Astrocyte (in vitro differentiated cells and primary cell): ENCODE results near the gene AOAH. TPM values are rescaled to one million over a fixed set of nuclear protein-coding genes. Genes with fewer than 3 reads are reported as not detected.
"Not testable (repeated sequence)": the region's sequence is repeated elsewhere in the genome, so short reads cannot be mapped to it uniquely, and the experiment has no call there.

ENCODE experiments used
- DNase-seq: peaks from one replicate; pipeline ENCODE4 v3.0.0-alpha.2; 2010; ENCODE audit warnings: low read depth
- FAIRE-seq: peaks from 2 replicates; lab custom pipeline; 2011; peaks lifted over from hg19 to GRCh38; lab: Jason Lieb, UNC
- H2AFZ ChIP-seq: 2 replicates; pipeline ENCODE4 v1.6.0; 2012; ENCODE audit warnings: low read depth, low read length, inconsistent platforms
- H3K27ac ChIP-seq: 2 replicates; pipeline ENCODE4 v1.5.1; 2011; ENCODE audit warnings: low read depth, low read length, inconsistent platforms
- H3K27me3 ChIP-seq: 2 replicates; pipeline ENCODE4 v1.6.0; 2011; ENCODE audit warnings: low read length, inconsistent platforms; ENCODE audit not compliant: insufficient read depth
- H3K36me3 ChIP-seq: 2 replicates; pipeline ENCODE4 v1.5.1; 2011; ENCODE audit warnings: low read length, inconsistent platforms; ENCODE audit not compliant: insufficient read depth
- H3K4me1 ChIP-seq: 2 replicates; pipeline ENCODE4 v1.5.1; 2011; ENCODE audit warnings: low read length, inconsistent platforms; ENCODE audit not compliant: insufficient read depth
- H3K4me2 ChIP-seq: 2 replicates; pipeline ENCODE4 v1.6.0; 2012; ENCODE audit warnings: low read length, inconsistent platforms
- H3K4me3 ChIP-seq: 2 replicates; pipeline ENCODE4 v1.5.1; 2011; ENCODE audit warnings: low read depth, mild to moderate bottlenecking, low read length, inconsistent platforms; ENCODE audit not compliant: insufficient read depth
- H3K79me2 ChIP-seq: 2 replicates; pipeline ENCODE4 v1.6.0; 2012; ENCODE audit warnings: mild to moderate bottlenecking, low read length, inconsistent platforms; ENCODE audit not compliant: insufficient read depth
- H3K9ac ChIP-seq: 2 replicates; pipeline ENCODE4 v1.6.0; 2012; ENCODE audit warnings: mild to moderate bottlenecking, low read length, inconsistent platforms
- H3K9me3 ChIP-seq: 2 replicates; pipeline ENCODE4 v1.5.1; 2012; ENCODE audit warnings: low read depth, mild to moderate bottlenecking, low read length, inconsistent platforms; ENCODE audit not compliant: insufficient read depth
- H4K20me1 ChIP-seq: 2 replicates; pipeline ENCODE4 v1.6.0; 2012; ENCODE audit warnings: low read length, inconsistent platforms; ENCODE audit not compliant: insufficient read depth
- H3K27ac Mint-ChIP-seq: one replicate; pipeline ENCODE4 v1.8.0; 2021; ENCODE audit warnings: mild to moderate bottlenecking, mixed read lengths; ENCODE audit not compliant: unreplicated experiment
- H3K27me3 Mint-ChIP-seq: one replicate; pipeline ENCODE4 v1.8.0; 2021; ENCODE audit warnings: low read depth, mixed read lengths; ENCODE audit not compliant: unreplicated experiment
- H3K36me3 Mint-ChIP-seq: one replicate; pipeline ENCODE4 v1.8.0; 2021; ENCODE audit warnings: low read depth, mixed read lengths; ENCODE audit not compliant: unreplicated experiment
- H3K4me1 Mint-ChIP-seq: one replicate; pipeline ENCODE4 v1.8.0; 2021; ENCODE audit warnings: low read depth, mixed read lengths; ENCODE audit not compliant: unreplicated experiment
- H3K4me3 Mint-ChIP-seq: one replicate; pipeline ENCODE4 v1.8.0; 2021; ENCODE audit warnings: mild to moderate bottlenecking, moderate library complexity, mixed read lengths; ENCODE audit not compliant: unreplicated experiment
- H3K9me3 Mint-ChIP-seq: one replicate; pipeline ENCODE4 v1.8.0; 2021; ENCODE audit warnings: mild to moderate bottlenecking, mixed read lengths; ENCODE audit not compliant: unreplicated experiment
- CTCF ChIP-seq: IDR thresholded peaks from 2 replicates; pipeline ENCODE4 v1.5.1; 2011; ENCODE audit warnings: low read depth, mild to moderate bottlenecking, inconsistent platforms, low read length, moderate library complexity; ENCODE audit not compliant: insufficient read depth
- EZH2 ChIP-seq: IDR thresholded peaks from 2 replicates; pipeline ENCODE4 v1.6.1; 2012; ENCODE audit warnings: mild to moderate bottlenecking, low read length, inconsistent platforms; ENCODE audit not compliant: insufficient read depth
- total RNA-seq: library from RNA; stranded (reverse); gene quantifications from 2 replicates; pipeline ENCODE4 v1.2.1, GENCODE V29; 2021

Gene AOAH
- total RNA-seq, 1 donor from 2014 or later: not detected

GRCh38 chr7:36491317-36491716 lies 233.0 kb downstream of the AOAH start:
- Histone ChIP-seq H3K9ac (no peak overlapping the region), H3K4me3 (no peak overlapping the region), H3K4me1 (no peaks in the 10 kb centered on the region), H3K9me3 (no peaks in the 10 kb centered on the region), H3K79me2 (no peaks in the 10 kb centered on the region), H3K27ac (no peak overlapping the region), H2AFZ (no peak overlapping the region), H4K20me1 (no peaks in the 10 kb centered on the region), H3K27me3 (no peaks in the 10 kb centered on the region), H3K4me2 (no peak overlapping the region), H3K36me3 (no peaks in the 10 kb centered on the region)
- DNase-seq (no peak), FAIRE-seq (no peak)
- H3K36me3 Mint-ChIP-seq: no peaks in the 10 kb centered on the region
- TF ChIP-seq EZH2 (no peak), CTCF (no peak)
- peaks cover 7% of the 10 kb centered on the region for H3K4me1 Mint-ChIP-seq
- no peaks in the 10 kb centered on the region for H3K27me3 Mint-ChIP-seq
- no peak overlapping the region for H3K4me3 Mint-ChIP-seq
- peaks cover 3% of the 10 kb centered on the region for H3K9me3 Mint-ChIP-seq
- no peak overlapping the region for H3K27ac Mint-ChIP-seq

- Mint-ChIP-seq H3K4me1 (peaks cover 6% of the 10 kb centered on the region), H3K27ac (no peak overlapping the region), H3K9me3 (peaks cover 3% of the 10 kb centered on the region), H3K4me3 (no peak overlapping the region), H3K36me3 (no peaks in the 10 kb centered on the region), H3K27me3 (no peaks in the 10 kb centered on the region)
- Histone ChIP-seq H3K4me3 (no peak overlapping the region), H3K9me3 (no peaks in the 10 kb centered on the region), H4K20me1 (no peaks in the 10 kb centered on the region), H3K27ac (no peak overlapping the region), H3K4me1 (no peaks in the 10 kb centered on the region), H3K4me2 (no peak overlapping the region), H3K79me2 (no peaks in the 10 kb centered on the region), H3K9ac (no peak overlapping the region), H3K27me3 (no peaks in the 10 kb centered on the region), H2AFZ (no peak overlapping the region), H3K36me3 (no peaks in the 10 kb centered on the region)
- TF ChIP-seq EZH2: no peak
- no peak for TF ChIP-seq CTCF
- DNase-seq (peak; percentile 39), FAIRE-seq (no peak)
Measured at GRCh38 chr7:36490419-36490830, 233.9 kb downstream of the AOAH start.

- not testable (repeated sequence) for H3K79me2 ChIP-seq, DNase-seq, H3K36me3 Mint-ChIP-seq, FAIRE-seq, H3K9me3 Mint-ChIP-seq, H3K4me3 Mint-ChIP-seq, H3K27ac ChIP-seq, H3K36me3 ChIP-seq, H2AFZ ChIP-seq, H3K27ac Mint-ChIP-seq, H3K4me1 Mint-ChIP-seq, H3K9me3 ChIP-seq, H3K9ac ChIP-seq, H4K20me1 ChIP-seq, H3K27me3 ChIP-seq, H3K27me3 Mint-ChIP-seq, H3K4me1 ChIP-seq, H3K4me3 ChIP-seq, H3K4me2 ChIP-seq
Measured at GRCh38 chr7:36488672-36489071, 235.6 kb downstream of the AOAH start.
